Measurements from ENCODE around the gene MATR3. TPM values are rescaled to one million over a fixed set of nuclear protein-coding genes. Genes with fewer than 3 reads are reported as not detected.

The MATR3 gene
- total RNA-seq, 1 donor from 2014 or later, result 58.8 TPM

DNA sequence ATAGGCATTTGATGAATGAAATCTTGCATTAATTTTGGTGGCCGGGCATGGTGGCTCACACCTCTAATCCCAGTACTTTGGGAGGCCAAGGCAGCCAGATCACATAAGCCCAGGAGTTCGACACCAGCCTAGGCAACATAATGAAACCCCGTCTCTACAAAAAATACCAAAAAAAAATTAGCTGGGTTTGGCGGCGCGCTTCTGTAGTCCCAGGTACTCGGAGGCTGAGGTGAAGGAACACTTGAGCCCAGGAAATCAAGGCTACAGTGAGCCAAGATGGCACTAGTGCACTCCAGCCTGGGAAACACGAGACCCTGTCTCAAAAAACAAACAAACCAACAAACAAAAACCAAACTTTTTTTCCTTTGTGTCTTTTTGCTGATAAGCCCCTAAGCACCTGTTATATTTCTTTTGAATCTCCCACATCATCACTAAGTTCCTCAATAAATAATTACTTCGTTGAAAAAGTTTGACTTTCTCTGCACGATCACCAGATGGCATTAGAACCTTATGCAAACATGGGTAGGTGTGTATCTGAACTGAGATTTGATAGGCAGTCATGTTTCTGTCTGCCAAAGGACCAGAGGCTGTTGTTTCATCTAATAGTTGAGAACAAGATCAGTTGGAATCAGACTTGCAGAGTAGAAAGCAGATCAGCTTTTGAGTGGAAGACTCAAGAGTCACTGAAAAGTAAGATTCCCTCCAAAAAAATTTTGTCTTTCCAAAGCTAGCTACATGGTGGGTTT, 5.5 kb upstream of the MATR3 start:
- H3K4me1 ChIP-seq, result no peaks in the 10 kb centered on the region
- DNase-seq (ENCODE audit: low spot score in 2 of 2), result no peak
- H3K27ac ChIP-seq, result no peak overlapping the region
- H3K36me3 ChIP-seq, result peaks cover 3 to 9% of the 10 kb centered on the region in 2 donors
- intact Hi-C loops (cut with DNase I), result no loop called here
- TF ChIP-seq, protein P1, sequence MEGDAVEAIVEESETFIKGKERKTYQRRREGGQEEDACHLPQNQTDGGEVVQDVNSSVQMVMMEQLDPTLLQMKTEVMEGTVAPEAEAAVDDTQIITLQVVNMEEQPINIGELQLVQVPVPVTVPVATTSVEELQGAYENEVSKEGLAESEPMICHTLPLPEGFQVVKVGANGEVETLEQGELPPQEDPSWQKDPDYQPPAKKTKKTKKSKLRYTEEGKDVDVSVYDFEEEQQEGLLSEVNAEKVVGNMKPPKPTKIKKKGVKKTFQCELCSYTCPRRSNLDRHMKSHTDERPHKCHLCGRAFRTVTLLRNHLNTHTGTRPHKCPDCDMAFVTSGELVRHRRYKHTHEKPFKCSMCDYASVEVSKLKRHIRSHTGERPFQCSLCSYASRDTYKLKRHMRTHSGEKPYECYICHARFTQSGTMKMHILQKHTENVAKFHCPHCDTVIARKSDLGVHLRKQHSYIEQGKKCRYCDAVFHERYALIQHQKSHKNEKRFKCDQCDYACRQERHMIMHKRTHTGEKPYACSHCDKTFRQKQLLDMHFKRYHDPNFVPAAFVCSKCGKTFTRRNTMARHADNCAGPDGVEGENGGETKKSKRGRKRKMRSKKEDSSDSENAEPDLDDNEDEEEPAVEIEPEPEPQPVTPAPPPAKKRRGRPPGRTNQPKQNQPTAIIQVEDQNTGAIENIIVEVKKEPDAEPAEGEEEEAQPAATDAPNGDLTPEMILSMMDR (IDR thresholded peaks at IDR 0.05), result peak in 1 of 3 experiments; percentile 21
- no peaks in the 10 kb centered on the region for H3K9me3 ChIP-seq
- no peak overlapping the region for H3K4me3 ChIP-seq
- H3K27me3 ChIP-seq, result no peaks in the 10 kb centered on the region

DNA sequence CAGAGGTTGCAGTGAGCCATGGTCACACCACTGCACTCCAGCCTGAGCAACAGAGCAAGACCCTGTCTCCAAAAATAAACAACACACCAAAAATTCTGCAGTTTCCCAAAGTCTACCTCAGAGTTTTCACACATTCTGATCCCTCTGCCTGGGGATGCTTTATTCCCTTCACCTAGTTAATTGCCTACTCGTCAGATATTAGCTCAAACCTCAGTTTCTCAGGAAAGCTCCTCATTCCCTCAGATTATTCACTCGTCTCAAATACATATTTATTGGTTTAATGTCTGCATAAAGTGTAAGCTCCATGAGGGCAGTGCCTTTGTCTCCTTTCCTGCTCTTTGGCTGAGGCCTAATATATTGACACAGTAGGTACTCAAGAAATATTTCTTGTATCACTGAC, 2.5 kb upstream of the MATR3 start:
- Histone ChIP-seq H3K9me3 (no peaks in the 10 kb centered on the region), H3K27ac (no peak overlapping the region), H3K27me3 (no peaks in the 10 kb centered on the region), H3K4me1 (peaks cover 0 to 7% of the 10 kb centered on the region in 2 donors), H3K4me3 (no peak overlapping the region), H3K36me3 (no peaks in the 10 kb centered on the region)
- DNase-seq (ENCODE audit: low spot score in 2 of 2), result no peak
- intact Hi-C loops (cut with DNase I), result loop anchor here (5.0 to 10.0 kb wide), 3 partner anchors 111 to 274 kb away; partner anchors contain the start of genes SPATA24, STING1 and UBE2D2
- TF ChIP-seq, protein P1 (IDR thresholded peaks at IDR 0.05), result no peak

DNA sequence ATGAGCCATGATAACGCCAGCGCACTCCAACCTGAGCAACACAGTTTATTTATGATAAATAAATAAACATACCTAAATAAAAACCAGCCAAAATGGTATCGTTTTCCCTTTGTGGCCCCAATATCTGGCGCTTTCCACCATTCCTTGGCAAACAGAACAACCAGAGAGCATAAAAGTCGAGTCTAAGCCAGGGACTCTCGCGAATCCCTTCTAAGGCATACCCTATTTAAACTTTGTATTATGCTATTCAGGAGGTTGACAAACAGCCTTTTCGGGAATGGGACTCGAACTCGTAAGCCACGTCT, 386 bp upstream of the MATR3 start:
- H3K4me3 ChIP-seq, result peak overlapping the region; percentile 88 to 89
- H3K9me3 ChIP-seq, result no peaks in the 10 kb centered on the region
- H3K27me3 ChIP-seq, result no peaks in the 10 kb centered on the region
- TF ChIP-seq, protein P1 (IDR thresholded peaks at IDR 0.05), result no peak
- H3K4me1 ChIP-seq, result peaks cover 8 to 24% of the 10 kb centered on the region in 2 donors
- intact Hi-C loops (cut with DNase I), result loop anchor here (1.0 to 10.0 kb wide), 4 partner anchors 19 to 272 kb away; partner anchors contain the start of genes SPATA24, STING1 and UBE2D2
- no peak for DNase-seq (ENCODE audit: low spot score in 2 of 2)
- no peaks in the 10 kb centered on the region for H3K36me3 ChIP-seq
- peak overlapping the region; percentile 100 for H3K27ac ChIP-seq

DNA sequence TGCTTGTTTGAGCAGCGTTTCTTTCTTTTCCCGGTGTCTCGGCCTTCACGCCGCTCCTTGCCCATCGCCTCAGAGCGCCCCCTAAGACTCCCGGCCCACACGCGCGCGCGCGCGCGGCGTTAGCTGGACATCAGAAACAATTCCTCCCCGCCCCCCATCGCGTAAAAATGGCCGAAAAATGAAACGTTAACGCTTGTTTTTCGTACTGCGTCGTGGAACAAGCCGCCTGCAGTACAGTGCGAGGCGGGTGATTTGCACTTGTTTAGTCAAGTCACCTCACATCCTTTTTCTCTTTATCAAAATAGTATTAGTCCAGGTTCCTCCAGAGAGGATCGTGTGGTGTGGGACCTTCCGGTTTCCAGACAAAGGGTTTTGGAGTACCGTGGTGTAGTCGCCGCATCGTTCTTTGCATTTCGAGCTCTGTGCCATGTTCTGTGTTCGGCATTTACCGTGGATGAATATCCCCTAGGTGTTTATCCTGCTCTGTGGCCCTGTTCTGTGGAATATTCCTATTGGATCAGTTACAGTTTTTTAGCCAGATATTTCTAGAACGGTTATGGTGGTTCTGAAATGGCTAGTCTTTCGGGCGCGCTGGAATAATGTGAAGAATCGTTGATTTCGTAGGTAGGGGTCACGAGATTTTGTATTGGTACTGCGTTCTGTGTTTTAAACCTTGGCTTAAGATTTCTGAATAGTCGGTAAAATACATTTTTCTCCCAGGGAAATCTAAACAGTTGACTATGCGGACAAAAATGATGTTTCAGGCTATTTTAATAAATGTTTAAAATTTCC, 1.0 kb downstream of the MATR3 start:
- H3K4me1 ChIP-seq, result peaks cover 13 to 38% of the 10 kb centered on the region in 2 donors
- TF ChIP-seq, protein P1 (IDR thresholded peaks at IDR 0.05), result peak in 2 of 3 experiments; percentile 12 to 35
- no peaks in the 10 kb centered on the region for H3K9me3 ChIP-seq
- peak overlapping the region; percentile 100 for H3K27ac ChIP-seq
- H3K27me3 ChIP-seq, result no peaks in the 10 kb centered on the region
- intact Hi-C loops (cut with DNase I), result loop anchor here (1.0 to 10.0 kb wide), 4 partner anchors 47 to 270 kb away; partner anchors contain the start of genes PAIP2, SPATA24, STING1 and UBE2D2
- H3K36me3 ChIP-seq, result no peaks in the 10 kb centered on the region
- peak in 1 of 2 donors; percentile 83 for DNase-seq (ENCODE audit: low spot score in 2 of 2)
- H3K4me3 ChIP-seq, result peak overlapping the region; percentile 88 to 89

DNA sequence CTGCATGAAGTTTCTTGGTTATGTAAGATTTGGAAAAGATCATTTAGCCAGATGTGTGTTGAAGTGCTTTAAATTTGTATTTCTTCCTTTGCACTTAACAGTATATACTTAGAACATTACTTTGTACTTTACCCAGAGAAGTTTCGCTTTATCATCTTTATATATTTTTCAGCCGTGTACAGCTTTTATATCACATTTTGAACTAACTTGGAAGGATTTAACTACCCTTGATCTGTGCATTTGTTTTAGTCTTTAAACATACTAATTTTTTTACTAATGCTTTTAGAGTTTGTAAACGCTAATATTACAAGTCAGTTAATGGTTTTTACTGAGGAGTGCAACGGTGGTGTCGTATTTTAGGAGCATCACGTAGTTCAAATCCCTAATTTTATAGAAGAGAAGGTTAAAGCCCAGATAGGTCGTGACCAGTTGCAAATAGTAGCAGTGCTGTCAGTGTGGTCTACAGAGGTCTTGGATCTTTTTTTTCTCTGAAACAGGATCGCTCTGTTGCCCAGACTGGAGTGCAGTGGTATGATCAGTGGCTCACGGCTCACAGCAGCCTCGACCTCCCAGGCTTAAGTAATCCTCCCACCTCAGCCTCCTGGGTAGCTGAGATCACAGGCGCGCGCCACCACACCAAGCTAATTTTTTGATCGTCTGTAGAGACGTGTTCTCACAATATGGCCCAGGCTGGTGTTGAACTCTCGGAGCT, 2.0 kb downstream of the MATR3 start:
- Histone ChIP-seq H3K4me3 (peak overlapping the region; percentile 88 to 89), H3K4me1 (peaks cover 14 to 45% of the 10 kb centered on the region in 2 donors), H3K27ac (peak overlapping the region; percentile 100), H3K9me3 (no peaks in the 10 kb centered on the region), H3K27me3 (no peaks in the 10 kb centered on the region), H3K36me3 (no peaks in the 10 kb centered on the region)
- DNase-seq (ENCODE audit: low spot score in 2 of 2), result no peak
- intact Hi-C loops (cut with DNase I), result loop anchor here (10.0 kb wide), 1 partner anchor 269 kb away; the partner anchor contains the start of gene UBE2D2
- TF ChIP-seq, protein P1 (IDR thresholded peaks at IDR 0.05), result no peak

Measured in ascending aorta (tissue), 2 donors.